Adipocyte (in vitro differentiated cells): ENCODE measurements around the gene NDUFB4.

ENCODE experiments used
- DNase-seq: peaks from one replicate; pipeline ENCODE4 v3.0.0-alpha.2; 2015; ENCODE audit warnings: low read depth
- H3K27me3 ChIP-seq: replicated peaks from 2 replicates; pipeline ENCODE4 v1.7.0; 2013; ENCODE audit warnings: mild to moderate bottlenecking, low read length, moderate library complexity; ENCODE audit not compliant: control insufficient read depth, insufficient read depth
- H3K36me3 ChIP-seq: 2 replicates; pipeline ENCODE4 v1.7.0; 2013; ENCODE audit warnings: low read length, mild to moderate bottlenecking, moderate library complexity; ENCODE audit not compliant: control insufficient read depth, insufficient read depth, severe bottlenecking
- H3K4me1 ChIP-seq: 2 replicates; pipeline ENCODE4 v1.7.0; 2013; ENCODE audit warnings: mild to moderate bottlenecking, low read length, moderate library complexity; ENCODE audit not compliant: control insufficient read depth, insufficient read depth
- H3K4me3 ChIP-seq: 2 replicates; pipeline ENCODE4 v1.7.0; 2013; ENCODE audit warnings: mild to moderate bottlenecking, low read length, moderate library complexity
- H3K9ac ChIP-seq: 2 replicates; pipeline ENCODE4 v1.7.0; 2013; ENCODE audit warnings: mild to moderate bottlenecking, low read length, moderate library complexity
- H3K9me3 ChIP-seq: 2 replicates; pipeline ENCODE4 v1.7.0; 2013; ENCODE audit warnings: mild to moderate bottlenecking, low read length, moderate library complexity; ENCODE audit not compliant: control insufficient read depth

NDUFB4 gene

DNA sequence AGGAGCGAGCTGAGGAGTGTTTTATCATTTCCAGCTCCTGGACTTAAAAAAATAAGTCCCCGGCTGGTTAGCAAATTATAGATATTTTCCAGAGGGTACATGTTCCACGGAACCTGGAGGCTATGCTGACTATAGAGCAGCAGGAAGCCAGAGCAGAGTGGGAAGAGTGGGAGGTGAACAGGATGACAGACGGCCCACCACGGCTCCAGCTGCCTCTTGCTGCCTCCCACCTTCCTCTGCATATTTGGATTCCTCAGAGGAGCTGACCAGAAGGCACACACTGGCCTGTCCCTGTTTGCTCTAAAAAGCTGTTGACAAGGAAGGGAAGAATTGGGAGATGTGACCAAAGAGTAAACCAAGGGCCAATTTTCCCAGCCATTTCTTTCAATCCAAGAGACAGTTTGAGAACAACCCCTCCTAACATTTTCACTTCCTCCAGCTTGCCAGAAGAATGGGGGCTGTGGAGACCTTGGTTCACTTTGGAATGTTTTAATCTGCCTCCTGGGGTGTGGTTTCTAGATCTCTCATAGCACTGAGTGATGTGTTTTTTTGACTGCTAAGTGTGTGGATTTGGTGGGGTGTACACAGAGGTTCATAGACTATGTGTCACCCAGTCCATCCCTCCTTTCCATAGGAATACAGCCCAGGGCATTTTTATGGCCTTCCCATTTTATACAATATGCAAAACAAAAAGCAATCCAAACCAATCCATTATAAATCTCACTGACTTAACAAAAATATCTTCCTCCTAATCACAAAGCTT, 49.1 kb downstream of the NDUFB4 start:
- DNase-seq = no peak
- Histone ChIP-seq H3K9me3 (no peaks in the 10 kb centered on the region), H3K36me3 (no peaks in the 10 kb centered on the region), H3K4me3 (no peak overlapping the region), H3K27me3 (no peaks in the 10 kb centered on the region), H3K9ac (no peak overlapping the region), H3K4me1 (peaks cover 10% of the 10 kb centered on the region)

DNA sequence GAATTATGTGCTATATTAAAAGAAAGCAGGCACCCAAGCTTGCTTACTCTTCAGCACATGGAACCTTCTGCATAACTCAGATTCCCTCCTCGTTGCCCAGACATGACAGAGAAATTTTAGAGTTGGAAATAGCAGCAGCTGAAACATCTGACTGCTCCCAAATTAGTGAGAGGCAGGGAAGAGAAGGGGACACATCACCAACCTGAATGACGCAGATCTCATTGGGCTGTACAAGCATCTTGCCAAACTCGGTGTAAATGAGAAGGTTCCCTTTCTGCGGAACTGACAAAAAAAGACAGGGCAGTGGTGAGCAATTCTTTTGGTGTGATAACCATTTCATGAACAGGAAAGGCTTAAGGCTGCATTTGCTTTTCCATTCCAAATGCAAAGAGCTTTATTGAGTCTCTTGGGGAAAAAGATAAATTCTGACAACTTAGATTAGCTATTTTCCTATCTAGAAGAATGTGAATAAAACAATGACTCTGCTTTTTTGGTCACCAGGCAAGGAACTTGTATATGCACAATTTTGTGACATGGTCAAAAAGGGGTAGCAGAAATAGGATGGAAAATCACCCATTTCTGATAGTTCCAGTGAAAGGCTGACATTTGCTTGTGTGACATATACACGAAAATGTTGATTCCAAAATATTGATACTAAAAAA, 50.8 kb downstream of the NDUFB4 start:
- no peak for DNase-seq
- no peak overlapping the region for H3K9ac ChIP-seq
- no peaks in the 10 kb centered on the region for H3K9me3 ChIP-seq
- no peaks in the 10 kb centered on the region for H3K27me3 ChIP-seq
- peaks cover 3% of the 10 kb centered on the region for H3K4me1 ChIP-seq
- no peak overlapping the region for H3K4me3 ChIP-seq
- H3K36me3 ChIP-seq = no peaks in the 10 kb centered on the region

GRCh38 chr3:120648290-120648689, 52.2 kb downstream of the NDUFB4 start:
- Histone ChIP-seq H3K27me3 (no peaks in the 10 kb centered on the region), H3K4me1 (peaks cover 3% of the 10 kb centered on the region), H3K4me3 (no peak overlapping the region), H3K9ac (no peak overlapping the region), H3K36me3 (no peaks in the 10 kb centered on the region), H3K9me3 (no peaks in the 10 kb centered on the region)
- DNase-seq = no peak

- Histone ChIP-seq H3K9ac (no peak overlapping the region), H3K36me3 (no peaks in the 10 kb centered on the region), H3K4me3 (no peak overlapping the region), H3K27me3 (no peaks in the 10 kb centered on the region), H3K4me1 (peaks cover 3% of the 10 kb centered on the region), H3K9me3 (no peaks in the 10 kb centered on the region)
- no peak for DNase-seq
These were observed 53.7 kb downstream of the NDUFB4 start for GRCh38 chr3:120649830-120650233.

DNA sequence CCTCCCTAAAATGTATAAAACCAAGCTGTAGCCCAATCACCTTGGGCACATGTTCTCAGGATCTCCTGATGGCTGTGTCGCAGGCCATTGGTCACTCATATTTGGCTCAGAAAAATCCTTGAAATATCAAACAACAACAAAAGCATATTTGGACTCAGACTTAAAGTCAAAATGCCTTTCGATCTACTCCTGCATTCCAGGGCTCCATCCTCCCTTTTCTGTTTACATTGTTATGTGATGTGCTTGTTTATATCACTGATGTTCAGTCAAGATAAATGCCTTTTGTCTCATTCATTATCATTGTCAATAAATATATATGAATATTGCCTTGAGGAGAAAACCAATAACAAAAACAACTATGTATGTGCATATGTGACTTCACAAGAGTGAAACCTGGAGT, 54.2 kb downstream of the NDUFB4 start:
- no peaks in the 10 kb centered on the region for H3K9me3 ChIP-seq

More for the DNA sequence above, 54.2 kb downstream of the NDUFB4 start:
- no peak for DNase-seq
- no peaks in the 10 kb centered on the region for H3K36me3 ChIP-seq
- H3K4me3 ChIP-seq = no peak overlapping the region
- no peaks in the 10 kb centered on the region for H3K27me3 ChIP-seq
- H3K9ac ChIP-seq = no peak overlapping the region
- no peaks in the 10 kb centered on the region for H3K4me1 ChIP-seq
